Measurements from ENCODE around the gene ASTN1. TPM values are rescaled to one million over a fixed set of nuclear protein-coding genes. Genes with fewer than 3 reads are reported as not detected.

Gene ASTN1
- polyA plus RNA-seq, 3 donors: 1.6 to 2.0 (median 1.8) TPM

DNA sequence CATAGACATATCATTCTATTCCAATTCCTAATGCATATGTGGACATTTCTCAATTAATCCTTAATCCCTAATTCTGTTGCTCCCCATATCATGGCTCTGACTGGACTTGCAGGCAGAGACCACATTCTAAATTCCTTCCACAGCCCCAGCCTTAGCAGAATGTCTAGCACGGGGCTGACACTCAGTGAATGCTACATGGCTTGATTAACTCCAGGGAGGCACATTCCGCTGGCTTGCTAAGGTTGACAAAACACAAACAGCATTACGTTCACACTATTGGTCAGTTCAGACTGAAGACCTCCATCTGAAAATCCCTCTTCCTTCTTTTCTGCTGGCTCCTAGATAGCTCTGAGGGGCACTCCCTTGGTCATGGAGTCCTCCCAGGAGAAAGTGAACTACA lies 119.4 kb downstream of the ASTN1 start:
- no peak for DNase-seq (ENCODE audit: low read depth in 3 of 3, low spot score in 2 of 3)

- DNase-seq (ENCODE audit: low read depth in 3 of 3, low spot score in 2 of 3): no peak
Measured at GRCh38 chr1:177044390-177044789, 120.1 kb downstream of the ASTN1 start.

GRCh38 chr1:177043597-177043996 lies 120.9 kb downstream of the ASTN1 start:
- no peak for DNase-seq (ENCODE audit: low read depth in 3 of 3, low spot score in 2 of 3)

- no peak for DNase-seq (ENCODE audit: low read depth in 3 of 3, low spot score in 2 of 3)
Measured at GRCh38 chr1:177035586-177035985, 128.9 kb downstream of the ASTN1 start.

DNA sequence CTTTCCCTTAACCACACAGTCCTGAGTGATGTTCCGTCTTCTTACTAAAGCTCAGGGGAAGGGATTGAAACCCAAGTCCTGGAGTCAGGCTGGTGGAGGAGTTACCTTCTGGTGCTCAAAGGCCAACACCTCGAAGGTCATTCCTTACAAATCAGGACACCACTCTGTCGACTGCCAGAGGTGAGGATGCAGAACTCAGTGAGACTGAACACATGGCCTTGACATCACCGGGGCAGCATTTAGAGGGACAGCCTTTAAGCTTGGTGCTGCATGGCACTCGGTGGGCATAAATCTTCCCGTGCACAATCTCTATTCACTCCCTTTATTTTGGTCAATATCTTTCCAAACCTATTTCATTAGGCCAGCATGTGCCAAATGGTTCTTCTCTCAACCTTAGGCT lies 130.9 kb downstream of the ASTN1 start:
- DNase-seq (ENCODE audit: low read depth in 3 of 3, low spot score in 2 of 3): no peak

DNA sequence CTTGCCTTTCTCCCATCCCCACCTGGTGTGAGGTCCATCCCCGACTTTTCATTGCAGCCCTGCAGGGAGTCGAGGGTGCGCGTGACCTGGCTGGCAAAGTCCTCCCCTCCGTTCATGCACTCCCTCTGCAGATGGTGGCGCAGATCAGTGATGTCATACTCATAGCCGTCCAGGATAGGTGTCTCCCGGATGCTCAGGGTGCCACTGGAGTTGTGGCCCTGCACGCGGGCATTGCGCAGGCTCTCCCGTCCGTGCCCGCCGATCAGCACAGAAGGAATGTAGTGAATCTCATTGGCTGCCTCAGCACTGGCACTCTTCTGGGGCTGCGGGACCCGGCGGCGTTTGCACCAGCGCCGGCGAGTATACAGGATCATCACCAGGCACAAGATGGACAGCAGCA lies 132.1 kb downstream of the ASTN1 start:
- no peak for DNase-seq (ENCODE audit: low read depth in 3 of 3, low spot score in 2 of 3)

- no peak for DNase-seq (ENCODE audit: low read depth in 3 of 3, low spot score in 2 of 3)
Measured at GRCh38 chr1:177024623-177025022, 139.9 kb downstream of the ASTN1 start.

DNA sequence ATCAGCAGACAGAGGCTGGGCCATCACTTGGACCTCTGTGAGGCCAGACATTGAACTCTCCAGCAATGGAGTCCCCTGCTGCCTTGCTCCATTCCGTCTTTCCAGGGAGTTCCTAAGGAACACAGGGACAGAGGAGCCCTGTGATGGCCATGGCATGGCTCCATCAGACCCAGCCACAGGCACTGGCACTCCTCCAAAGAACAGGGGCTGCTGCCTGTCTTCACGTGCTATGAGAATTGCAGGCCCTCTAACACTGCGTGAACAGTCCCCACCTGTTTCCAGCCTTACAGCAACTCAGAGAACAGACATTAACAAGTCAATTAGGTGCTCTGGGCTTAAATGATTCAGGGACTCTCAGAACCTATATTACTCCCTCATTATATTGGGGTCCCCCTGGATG lies 140.8 kb downstream of the ASTN1 start:
- no peak for DNase-seq (ENCODE audit: low read depth in 3 of 3, low spot score in 2 of 3)

DNA sequence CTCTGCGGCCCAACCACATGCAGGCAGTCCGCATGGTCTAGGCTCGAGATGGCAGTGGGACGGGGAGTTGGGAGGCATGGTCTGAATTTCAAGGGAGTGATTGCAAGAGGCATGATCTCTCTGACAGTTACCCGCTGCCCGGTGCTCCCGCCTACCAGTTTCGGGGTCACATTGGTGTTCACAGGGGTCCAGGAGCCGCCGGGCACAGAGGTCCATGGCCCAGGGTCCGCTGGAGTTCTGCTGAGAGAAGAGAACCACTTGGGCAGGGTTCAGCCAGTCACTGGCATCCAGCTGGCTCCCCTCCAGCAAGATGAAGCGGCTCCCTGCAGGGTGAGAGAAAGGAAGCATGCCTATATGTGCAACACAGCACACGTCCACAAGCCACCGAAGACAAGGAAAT lies 141.3 kb downstream of the ASTN1 start:
- DNase-seq (ENCODE audit: low read depth in 3 of 3, low spot score in 2 of 3): no peak

DNA sequence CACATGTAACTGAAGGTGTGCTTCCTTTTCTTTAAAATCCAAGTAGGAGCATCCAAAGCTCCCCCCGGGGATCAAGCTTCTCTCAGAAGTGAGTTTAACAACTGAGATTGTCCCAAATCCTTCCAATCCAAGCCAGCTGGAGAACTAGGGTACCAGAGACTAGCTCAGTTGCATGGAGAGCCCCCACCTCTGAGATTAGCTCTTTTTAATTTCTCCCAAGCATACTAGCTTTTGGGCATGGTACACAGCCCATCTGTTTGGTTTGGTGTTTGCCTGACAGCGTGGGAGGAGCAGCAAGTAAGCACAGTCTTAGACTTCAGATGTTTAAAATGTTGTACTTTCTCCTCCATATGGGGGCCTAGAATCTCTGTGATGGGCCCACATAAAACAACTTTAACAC lies 142.8 kb downstream of the ASTN1 start:
- no peak for DNase-seq (ENCODE audit: low read depth in 3 of 3, low spot score in 2 of 3)

DNA sequence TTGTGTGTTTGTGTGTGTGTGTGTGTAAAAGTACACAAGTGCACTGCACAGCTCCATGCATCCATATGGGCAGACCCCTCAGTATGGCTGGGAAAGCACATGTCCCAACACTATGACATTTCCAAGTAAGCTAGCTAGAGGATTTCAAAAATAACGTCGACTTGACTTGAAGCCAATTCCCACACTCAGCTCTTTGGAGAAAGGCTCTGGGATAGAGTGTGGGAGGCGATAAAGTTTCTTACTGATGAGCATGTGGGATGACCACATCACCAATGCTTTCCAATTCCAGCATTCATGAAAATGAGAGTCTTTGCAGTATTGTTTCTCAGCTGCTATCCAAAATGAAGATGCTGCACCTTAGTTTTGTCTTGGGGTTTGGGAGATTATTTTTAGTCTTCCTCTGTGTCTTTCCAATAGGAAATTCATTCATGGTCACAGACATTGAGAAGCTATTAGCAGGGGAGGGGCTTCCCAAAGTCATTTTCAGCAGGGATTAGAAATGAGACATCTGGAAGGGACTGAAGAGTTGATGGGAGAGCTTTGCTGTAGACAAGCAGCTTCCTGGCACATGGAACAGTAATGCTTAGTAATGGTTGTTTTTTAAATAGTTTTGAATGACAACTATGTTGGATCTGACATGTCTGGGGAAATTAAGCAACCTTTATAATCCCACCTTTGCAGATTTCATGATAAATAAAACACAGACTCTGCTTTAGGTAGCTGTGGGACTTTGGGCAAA lies 143.5 kb downstream of the ASTN1 start:
- no peak for DNase-seq (ENCODE audit: low read depth in 3 of 3, low spot score in 2 of 3)

DNA sequence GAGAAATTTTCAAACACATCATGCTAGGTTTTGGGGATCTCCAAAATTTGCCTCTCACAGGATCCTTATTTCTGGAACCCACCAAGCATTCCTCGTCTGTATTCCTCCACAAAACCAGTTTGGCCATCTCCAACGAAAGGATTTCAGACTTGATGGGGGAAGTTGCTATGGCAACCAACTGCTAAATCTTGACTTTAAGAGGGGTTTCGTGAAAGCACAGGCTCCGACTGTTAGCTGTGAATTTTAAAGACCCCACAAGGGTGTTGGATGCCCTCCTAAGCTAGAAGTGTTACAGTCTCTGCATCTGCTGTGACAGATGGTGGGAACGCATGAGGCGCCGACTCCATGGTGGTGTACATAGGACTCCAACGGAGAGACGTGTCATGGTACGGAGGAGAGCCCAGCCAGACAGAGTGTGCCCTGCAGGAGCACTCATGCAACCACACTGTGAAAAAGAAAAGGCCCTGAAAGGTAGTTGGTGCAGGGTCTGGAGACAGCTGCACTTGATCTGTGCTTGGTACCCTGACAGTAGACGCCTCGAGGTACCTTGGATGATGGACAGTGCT lies 147.1 kb downstream of the ASTN1 start:
- no peak for DNase-seq (ENCODE audit: low read depth in 3 of 3, low spot score in 2 of 3)

DNA sequence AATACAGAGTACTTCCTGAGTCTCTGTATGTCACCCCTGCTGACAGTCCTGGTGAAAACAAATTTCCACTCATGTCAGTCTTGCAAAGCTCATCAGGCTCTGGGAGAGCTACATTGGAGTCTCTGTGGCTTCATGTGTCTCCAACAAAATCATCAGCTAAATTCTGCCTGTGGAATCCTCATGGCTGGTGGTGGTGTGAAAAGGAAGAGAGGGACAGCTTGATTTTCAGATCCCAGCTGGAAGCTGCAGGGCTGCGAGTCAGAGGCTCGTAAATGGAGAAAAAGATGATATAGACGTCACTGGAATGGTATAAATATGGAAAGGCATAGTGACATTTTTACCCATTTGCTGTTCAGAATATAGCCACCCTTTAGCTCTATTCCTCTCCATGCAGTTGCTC lies 150.2 kb downstream of the ASTN1 start:
- DNase-seq (ENCODE audit: low read depth in 3 of 3, low spot score in 2 of 3): no peak

GRCh38 chr1:177012342-177012925 lies 152.1 kb downstream of the ASTN1 start:
- no peak for DNase-seq (ENCODE audit: low read depth in 3 of 3, low spot score in 2 of 3)

DNA sequence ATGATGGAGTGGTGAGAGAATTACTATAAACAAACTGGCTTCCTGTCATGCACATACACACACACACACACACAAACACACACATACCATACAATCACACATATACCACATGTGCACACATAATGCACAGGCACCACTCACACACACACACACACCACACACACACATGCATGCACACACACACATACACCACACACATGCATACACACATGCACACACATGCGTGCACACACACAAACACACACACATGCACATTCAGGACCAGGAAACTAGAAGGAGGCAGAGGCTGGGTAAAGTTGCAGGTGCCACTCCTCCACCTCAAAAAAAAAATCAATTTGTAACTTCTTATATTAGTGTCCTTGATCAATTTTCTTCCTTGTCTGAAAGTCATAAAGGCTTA lies 153.0 kb downstream of the ASTN1 start:
- no peak for DNase-seq (ENCODE audit: low read depth in 3 of 3, low spot score in 2 of 3)

GRCh38 chr1:177010211-177010825 lies 154.2 kb downstream of the ASTN1 start:
- no peak for DNase-seq (ENCODE audit: low read depth in 3 of 3, low spot score in 2 of 3)

DNA sequence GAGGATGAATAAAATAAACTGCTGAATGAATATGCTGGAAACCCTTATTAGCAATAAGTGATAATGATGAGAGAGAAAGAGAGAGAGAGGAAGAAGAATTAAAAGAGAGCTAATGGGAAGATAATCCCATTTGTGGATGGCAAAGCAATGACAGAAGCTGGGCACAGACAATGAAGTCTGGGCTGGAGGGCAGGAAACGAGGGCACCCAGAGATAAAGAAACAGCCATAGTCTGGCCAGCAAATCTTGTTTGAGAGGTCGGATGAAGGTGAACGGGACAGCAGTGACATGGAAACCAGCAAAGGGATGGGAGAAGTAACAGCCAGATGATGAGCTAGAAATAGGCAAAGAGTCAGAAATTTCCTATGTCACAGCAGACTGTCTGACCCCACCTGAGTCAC lies 155.9 kb downstream of the ASTN1 start:
- no peak for DNase-seq (ENCODE audit: low read depth in 3 of 3, low spot score in 2 of 3)

GRCh38 chr1:177007437-177008161 lies 156.9 kb downstream of the ASTN1 start:
- DNase-seq (ENCODE audit: low read depth in 3 of 3, low spot score in 2 of 3): no peak

GRCh38 chr1:177002891-177003290 lies 161.6 kb downstream of the ASTN1 start:
- no peak for DNase-seq (ENCODE audit: low read depth in 3 of 3, low spot score in 2 of 3)

GRCh38 chr1:177001556-177001955 lies 163.0 kb downstream of the ASTN1 start:
- DNase-seq (ENCODE audit: low read depth in 3 of 3, low spot score in 2 of 3): no peak

DNA sequence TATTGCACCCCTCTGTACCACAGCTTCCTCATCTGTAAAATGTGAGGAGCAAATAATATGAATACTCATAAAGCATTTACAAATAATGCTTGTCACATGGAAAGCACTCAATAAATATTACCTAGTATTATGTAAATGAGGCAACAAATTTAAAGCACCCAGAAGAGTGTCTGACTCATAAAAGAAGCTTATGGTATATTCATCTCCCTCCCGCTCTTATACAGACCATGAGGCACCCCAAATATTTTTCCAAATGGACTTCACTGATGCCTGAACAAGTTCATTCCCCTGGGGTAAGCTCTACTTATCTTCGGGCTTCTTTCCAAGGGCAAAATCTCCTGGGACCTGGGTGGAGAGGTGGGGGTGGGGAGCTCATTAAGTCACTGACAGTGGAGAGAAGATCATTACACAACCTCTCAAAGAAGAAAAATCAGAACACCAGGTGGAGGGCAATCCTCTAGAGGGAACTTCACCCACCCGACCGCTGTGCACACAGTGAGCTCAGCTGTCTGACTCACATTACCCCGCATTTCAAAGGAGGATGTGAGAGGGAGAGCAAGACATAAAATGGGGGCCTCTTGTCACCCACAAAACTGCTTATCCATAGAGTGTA lies 166.2 kb downstream of the ASTN1 start:
- no peak for DNase-seq (ENCODE audit: low read depth in 3 of 3, low spot score in 2 of 3)
